GM21717 (cell line): Measurements from ENCODE around the gene CDK14.
A peak's percentile ranks its signal among the peaks of the same experiment; 100 is the strongest.

Source experiments
- ATAC-seq: cut with Tn5 transposase; IDR thresholded peaks from one replicate; pipeline ENCODE4 v1.9.1; 2021; ENCODE audit warnings: mild to moderate bottlenecking, moderate library complexity; ENCODE audit not compliant: unreplicated experiment

The CDK14 gene

DNA sequence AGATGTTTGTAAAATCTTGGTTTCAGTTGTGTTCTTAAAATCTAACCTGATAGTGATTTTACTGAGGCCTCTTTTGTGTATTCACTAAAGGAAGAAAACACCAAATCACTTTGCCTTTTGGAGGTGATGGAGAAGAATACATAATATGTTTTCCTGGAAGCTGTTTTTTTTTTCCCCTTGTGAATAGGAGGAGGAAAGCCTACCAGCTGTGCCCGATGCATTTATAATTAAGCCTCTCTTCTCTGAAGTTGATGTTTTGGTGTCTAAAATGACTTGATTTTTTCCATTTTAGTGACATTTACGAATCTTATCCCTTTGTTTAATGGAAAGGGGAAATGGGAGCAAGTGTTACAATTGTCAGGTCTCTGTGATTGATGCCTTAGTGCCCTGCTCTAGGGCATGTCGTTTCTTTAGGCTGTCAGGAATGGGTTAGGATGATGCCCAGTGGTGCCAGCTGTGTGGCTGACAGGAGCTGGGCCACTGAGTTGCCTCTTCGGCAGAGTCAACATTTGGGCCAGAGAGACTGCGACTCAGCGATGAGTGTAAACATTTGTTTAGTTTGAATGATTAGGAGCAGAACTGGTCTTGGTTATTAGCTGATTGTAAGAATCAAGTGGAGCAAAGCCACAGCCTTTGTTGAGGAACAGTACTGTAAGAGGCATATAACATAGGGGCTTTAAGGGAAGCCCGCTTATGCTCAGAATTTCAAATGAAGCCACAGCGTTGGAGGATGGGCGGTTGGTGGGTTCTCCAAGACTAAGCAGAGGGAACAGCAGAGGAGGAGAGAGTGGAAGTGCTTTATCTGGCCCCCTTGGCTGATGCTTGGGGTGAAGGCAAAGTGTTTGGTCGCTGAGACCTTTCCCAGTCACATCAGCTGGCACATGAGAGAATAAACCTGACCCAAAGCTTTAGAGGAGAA is 81.6 kb downstream of the CDK14 start:
- ATAC-seq, result no peak

DNA sequence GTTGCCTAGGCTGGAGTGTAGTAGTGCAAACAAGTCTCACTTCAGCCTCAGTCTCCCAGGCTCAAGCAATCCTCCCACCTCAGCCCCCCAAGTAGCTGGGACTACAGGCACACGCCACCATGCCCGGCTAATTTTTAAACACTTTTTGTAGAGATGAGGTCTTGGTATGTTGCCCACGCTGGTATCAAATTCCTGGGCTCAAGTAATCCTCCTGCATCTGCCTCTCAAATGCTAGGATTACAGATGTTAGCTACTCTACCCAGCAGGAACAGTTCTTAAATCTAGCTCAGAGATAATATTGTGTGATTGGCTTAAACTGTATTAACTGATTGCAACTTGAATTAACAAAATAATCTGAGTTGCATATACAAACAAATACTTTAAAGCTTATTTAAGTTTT is 82.9 kb downstream of the CDK14 start:
- no peak for ATAC-seq

DNA sequence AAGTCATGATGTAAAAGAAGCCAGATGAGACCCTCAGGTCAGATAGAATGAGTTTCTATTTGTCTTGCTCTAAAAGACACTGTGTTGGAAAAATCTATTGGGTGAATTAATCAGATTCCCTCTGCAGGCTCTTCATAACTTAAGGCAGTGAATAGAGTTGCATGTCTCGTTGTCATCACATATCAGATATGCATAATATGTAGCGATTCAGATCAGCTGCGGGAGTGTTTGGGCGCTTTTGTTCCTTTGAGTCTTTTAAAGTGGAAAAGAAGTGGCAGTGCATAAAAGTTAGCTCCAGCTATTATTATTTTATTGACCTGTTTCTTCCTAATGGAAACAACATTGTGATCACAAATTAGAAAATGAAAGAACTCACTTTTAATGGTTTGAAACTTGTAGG is 84.4 kb downstream of the CDK14 start:
- no peak for ATAC-seq

DNA sequence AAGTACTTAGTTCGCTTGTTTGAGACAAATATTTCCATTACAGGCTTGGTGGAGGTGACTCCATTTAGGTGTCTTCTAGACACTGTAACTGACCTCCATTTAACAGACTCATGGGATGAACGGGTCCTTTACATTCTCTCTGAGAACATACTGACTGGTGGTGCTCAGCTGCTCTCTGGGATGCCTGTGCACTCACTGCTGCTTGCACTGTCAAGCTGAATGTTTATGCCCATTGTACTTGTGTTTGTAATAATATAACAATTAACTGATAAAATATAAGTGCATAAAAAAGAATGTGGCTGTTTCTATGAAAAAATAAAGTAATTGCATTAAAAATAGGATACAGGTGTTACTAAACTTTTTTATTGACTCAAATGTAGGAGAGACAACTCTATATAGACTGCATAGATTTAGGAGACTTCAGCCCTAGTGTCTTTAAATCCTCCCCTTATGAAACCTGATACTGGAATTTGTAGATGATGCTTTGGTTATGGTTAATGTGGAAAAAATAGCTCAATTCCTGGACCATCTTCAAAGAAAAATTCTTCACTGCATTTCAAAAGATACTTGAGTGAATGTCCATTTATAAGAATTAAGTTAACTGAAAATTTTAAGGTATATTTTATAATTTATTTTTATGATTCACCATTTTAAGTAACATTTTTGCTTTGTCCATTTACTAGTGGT is 85.4 kb downstream of the CDK14 start:
- ATAC-seq, result no peak

DNA sequence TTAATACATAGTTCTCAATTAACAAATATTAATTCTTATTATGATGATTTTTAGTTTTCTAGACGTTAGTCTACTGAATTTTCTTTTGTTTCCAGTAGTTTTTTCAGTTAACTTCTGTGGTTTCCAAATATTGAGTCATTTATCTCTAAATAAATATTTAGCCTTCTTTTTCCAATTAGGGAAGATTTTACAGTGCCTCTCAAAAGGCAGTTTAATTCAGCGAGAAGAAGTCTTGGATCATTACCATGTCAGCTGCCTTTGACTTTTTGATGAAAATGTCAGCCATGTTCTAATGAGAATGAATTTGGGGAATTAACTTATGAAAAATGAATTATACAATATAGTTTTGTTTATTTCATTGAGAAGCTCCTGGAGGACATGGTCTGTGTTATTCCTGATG is 90.0 kb downstream of the CDK14 start:
- ATAC-seq, result no peak

DNA sequence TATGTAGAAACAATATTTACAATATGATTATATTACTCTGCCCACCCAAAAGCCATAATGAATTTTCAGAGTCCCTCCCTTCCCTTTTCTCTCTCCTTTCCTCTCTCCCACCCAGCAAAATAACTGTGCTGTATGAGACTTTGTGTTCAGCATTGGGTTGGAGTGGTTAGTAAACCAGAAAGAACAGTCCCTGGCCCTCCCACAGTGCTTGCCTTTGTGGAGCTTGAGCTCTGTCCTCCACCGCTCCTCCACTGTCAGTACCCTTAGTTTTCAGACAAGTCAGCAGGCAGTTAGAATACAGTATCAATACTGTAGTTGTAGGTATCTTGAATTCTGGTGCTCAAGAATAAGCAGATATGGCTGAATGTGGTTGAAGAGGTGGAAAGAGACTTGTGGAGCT is 92.7 kb downstream of the CDK14 start:
- ATAC-seq, result no peak

DNA sequence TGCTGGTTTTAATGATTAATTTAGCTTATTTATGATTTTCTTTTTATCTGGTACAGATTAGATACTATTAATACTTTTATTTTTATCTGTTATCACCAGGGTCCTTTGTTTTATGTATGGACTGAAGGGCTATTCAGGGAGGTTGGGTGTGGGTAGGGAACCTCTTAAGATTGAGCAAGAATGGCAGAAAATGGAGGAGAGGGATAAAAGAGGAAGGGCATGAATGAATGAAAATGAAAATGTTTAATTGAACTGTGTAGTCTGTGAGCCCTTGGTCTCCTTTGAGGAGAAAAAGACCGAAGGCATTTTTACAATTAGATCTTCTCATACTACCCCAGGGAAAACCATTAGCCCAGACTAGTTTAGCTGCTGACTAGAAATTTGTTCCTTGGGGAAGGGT is 93.1 kb downstream of the CDK14 start:
- no peak for ATAC-seq

DNA sequence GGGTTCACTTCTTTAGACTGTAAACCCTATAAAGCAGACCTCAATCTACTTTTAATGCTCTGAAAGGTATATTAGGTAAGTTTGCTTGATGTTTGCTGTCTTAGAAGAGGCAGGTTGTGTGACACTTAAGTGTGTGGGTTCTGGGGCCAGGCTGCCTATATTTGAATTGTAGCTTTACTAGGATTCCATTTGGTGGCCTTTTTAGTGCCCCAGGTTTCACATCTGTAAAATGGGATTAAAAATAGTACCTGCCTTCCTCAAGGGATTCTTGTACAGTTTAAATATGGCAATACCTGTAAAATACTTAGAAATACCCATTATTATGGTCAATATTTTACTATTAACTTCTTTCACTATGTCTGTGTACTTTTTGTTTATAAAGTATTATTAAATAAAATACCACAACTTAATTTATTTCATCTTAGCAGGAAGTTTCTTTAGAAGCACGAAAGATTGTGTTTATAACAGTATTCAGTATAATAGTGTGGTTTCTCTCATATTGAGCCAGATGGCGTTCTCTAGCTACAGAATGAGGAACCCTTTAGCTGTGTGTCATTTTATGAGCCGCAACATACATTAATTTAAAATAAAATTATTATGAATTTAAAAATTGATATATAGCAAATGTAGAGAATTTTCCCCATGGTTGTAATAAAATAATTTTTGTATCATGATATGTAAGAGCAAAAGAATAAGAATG is 94.2 kb downstream of the CDK14 start:
- peak; percentile 74 for ATAC-seq

DNA sequence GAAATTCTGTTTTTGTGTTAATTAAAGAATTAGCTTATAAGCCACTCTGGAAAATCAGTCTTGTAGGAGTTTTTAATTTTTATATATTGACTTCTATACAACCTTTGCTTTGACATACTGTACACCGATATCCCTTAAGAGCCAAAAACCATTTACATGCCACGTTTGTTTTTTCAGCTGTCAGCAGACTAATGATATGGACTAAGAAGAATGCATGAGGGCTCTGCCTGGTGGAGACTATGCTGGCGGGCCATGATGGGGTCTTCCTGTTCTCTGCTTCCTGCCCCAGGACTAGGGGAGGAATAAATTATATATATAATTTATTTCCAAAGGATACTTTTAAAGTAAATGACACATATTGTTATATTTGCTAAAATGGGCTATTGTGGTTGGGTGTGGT is 96.3 kb downstream of the CDK14 start:
- no peak for ATAC-seq

DNA sequence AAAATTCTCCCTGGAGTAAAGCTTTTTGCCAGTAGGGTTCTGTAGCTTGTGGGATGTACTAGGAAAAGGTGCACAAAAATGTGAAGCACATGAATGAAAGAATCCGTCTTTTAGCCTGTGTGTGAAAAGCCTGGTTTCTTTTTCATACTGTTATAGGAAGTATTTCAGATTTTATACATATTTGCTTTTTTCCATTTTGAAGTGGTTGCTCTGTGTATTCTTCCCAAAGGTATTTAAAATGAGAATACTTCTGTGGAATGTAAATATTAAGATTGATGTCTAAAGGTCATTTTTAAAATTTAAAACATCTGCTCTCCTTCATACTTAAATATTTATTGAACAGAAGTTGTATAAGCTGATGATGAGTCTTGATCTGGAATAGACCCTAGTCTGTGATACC is 96.8 kb downstream of the CDK14 start:
- ATAC-seq, result no peak

DNA sequence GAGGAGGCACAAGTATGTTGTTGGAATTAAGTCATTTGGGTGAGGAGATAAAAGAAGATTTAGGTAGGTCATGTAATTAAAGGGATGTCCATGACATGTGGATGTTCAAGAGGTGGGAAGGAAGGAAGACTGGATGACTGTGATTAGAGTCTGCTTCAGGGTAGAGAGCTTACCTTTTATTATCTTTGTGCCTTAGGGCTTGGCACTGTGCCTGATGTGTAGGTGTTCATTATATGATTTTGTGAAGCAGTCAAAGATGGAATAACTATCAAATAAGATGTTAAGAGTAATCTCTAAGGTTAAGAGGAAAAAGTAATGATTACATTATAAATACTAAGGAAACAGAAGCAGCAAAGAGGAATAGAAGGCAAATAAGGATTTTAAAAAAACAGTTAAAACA is 97.8 kb downstream of the CDK14 start:
- no peak for ATAC-seq

DNA sequence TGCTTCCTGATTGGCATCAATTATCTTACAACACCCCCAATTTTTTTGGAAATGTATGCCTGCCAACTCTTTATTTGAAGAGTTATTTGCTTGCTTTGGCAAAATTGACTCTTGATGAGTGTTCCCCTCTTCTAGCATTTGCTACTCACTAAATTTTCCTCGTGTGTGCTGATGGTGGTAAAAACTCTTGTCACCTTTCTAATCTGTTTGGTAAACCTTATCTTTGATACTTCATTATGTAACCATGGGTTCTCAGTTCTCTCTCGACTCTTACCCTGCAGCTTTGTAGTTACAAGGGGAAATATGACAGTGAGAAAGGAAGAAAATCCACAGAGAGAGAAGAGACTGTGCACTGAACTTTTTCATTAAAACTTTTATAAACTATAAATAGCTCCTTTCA is 102.5 kb downstream of the CDK14 start:
- ATAC-seq, result no peak

DNA sequence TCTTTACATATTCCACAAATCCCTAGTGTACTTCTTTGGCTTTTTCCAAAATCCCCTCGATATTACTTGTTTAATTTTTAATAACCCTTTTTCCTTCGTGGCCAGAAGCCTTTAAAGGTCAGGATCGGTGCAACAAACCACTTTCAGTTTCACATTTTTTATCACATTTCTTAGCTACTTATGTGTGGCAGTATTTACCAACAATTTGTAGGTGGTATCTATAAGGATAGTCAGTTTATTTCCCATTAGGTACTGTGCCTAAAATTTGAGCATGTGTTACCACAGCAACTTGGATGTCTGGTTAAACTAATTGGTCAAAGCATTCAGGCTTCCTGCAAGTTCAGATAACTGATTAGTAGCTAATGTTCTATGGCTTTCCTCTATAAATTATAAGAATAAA is 104.9 kb downstream of the CDK14 start:
- ATAC-seq, result no peak

DNA sequence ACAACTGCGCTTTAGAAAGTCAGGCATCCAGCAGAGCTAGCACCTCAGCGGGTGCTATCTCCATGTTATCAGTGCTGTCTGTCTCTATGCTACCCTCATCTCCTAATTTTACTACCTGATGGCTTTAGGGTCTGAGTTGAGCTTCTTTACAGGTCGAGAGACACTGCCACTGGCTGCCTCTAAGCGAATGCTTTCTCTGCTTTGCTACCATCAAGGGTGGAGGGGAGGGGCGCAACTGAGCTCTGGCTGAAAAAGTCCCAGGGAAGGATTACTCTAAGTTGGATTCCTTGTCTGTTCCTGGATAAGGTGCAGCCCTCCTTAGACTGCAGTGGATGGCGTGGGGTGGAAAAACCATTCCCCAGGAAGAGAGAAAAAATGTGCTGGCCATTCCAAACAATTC is 105.7 kb downstream of the CDK14 start:
- ATAC-seq, result no peak

DNA sequence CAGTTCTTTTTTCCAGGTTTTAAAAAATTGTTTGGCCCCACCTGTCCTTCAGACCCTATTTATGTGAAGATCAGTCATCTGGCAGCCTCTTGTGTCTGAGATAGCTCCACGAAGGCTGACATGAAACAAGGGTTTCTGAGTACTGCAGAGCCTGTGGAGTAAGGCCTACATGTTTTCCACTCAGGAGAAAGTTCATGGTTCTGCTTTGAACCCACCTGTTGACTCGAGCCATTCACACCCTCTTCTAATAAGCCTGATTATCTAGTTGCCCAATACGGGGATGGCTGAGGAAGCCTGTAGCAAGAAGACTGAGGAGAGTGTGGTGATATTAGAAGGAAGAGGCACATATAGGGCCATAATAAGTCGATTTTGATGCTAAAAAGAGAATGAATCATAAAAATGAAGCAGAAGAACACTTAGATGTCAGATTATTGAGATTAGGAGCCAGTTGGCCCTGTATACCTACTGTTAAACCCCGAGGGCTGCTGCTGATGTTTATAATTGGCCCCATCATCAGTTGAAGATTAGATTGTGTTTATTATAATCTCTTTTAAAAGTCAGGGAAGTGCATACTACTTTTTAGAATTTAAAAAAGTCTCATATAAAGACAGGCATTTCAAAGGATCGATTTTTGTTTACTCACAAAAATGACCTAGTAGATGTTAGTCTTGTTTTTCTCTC is 109.4 kb downstream of the CDK14 start:
- no peak for ATAC-seq

DNA sequence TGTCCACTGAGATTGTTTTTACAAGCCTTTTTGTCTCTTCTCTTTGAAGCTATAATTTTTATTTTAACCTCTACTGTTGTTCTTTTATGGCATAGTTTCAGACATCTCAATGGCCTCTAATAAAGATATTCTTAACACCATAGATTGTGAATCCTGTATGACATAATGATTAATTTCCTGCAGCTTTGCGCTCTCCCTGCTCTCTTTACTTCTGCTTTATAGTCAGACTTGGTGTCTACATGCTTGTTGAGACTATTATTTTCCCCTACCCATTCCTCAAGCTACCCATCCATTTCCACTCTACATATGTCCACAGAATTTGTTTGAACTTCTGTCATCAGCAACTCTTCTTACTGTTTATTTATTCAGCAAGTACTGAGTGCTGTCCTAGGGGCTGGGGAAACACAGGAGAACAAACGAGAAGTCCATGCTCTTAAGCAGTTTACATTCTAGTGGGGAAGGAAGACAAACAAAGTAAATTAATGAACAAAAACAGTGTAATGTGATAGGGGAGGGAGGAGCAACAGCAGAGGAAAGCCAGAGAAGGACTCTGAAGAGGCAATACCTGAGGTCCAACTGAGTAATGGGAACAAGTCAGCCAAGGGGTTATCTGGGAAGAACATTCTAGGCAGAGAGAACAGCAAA is 110.1 kb downstream of the CDK14 start:
- no peak for ATAC-seq

DNA sequence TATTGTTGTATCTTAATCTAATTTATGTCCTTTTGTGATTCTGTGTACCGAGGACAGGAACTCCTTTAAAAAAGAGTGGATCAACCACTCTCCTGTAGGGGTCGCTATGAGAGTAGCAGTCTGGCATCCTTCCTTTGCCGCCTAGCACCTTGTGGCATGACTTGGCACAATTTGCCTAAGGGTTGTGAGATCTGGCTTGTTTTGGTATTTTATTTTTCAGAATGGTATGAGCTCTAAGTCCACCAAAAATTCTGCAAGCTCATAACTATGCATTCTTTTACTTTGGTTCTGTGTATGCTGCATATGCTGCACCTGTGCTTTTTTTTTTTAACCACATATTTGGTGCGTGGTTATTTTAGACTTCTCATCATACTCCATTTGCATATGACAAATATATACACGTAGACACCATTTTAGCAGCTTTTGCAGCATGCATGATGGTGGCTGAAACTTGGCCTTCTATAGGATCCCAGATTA is 112.8 kb downstream of the CDK14 start:
- ATAC-seq, result peak; percentile 69

DNA sequence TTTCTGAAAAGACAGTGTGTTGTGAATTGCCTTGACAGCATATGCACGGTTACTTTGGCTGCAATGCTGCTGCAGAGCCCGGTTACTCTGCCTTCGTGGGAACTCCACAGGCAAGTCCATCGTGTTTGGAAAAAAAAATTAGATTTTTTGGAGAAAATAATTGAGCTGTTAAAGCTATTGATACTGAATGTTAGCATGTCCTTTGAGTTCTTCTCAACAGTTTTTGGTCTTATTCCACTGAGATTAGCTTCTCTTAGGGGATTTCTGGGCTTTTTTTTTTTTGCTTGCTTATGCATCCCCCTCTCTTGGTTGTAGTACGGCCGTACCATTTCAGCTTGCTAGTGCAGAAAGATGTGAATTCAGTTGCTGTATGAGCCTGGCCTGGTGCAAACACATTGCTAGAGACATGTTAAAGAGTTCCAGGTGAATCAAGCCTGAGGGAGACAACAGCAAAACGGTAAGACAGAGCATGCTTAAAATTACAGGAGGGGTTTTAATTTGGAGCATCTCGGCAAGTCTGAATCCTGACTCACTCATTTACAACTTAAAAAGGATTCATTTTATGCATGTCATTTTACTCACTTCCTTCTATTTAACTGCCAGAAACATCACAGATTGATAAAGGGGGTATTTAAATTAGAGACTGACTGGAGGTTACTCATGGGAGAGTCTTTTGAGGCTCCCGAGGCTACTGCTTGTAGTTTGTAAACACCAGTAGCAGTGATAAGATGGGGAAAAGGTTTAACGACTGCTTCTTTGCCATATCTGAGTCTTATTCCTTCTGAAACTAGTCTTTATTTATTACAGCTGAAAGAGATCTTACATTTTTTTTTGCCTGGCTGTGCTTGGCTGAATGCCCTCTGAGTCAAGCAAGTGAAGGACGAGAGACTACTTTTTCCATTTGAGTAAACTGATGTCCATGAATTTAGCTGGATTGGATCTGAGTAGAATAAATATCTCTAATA is 113.7 kb downstream of the CDK14 start:
- ATAC-seq, result peak; percentile 36

DNA sequence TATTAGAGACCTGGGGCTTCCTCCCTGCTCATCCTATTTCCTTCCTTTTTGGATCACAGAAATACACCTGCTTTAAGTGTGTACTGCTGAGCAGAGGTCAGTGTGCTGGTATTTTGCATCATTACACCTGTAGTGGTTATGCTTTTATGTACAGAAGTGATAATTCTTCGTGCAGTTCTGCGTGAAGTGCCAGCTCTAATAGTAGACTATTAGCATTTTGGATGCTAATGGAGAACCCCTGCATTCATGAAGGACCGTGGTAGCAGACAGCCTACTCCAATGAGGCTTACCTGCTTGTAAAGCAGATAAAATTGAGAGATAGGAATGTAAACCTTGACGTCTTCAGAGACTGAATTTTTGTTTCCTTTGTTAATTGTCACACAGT is 114.3 kb downstream of the CDK14 start:
- ATAC-seq, result peak; percentile 3
